HTERT RPE-1 (cell line): ENCODE results near the gene HS6ST3.

Experiments used
- in situ Hi-C: fragments of 300-500 bp; cut with MboI; formaldehyde crosslinking; loops from 4 replicates; pipeline ENCODE4 v1.14.3; 2020; ENCODE audit warnings: low sequenced_read_pairs

HS6ST3 gene

GRCh38 chr13:96198038-96198437, 108.1 kb downstream of the HS6ST3 start:
- in situ Hi-C loops = no loop called here

GRCh38 chr13:96199315-96199714, 109.4 kb downstream of the HS6ST3 start:
- in situ Hi-C loops = no loop called here

- in situ Hi-C loops = no loop called here
Observed at GRCh38 chr13:96200810-96201209, 110.9 kb downstream of the HS6ST3 start.

GRCh38 chr13:96202315-96202714, 112.4 kb downstream of the HS6ST3 start:
- in situ Hi-C loops = no loop called here

GRCh38 chr13:96203471-96203870, 113.6 kb downstream of the HS6ST3 start:
- in situ Hi-C loops = no loop called here

GRCh38 chr13:96214824-96215445, 125.0 kb downstream of the HS6ST3 start:
- in situ Hi-C loops = no loop called here

GRCh38 chr13:96216543-96216942, 126.6 kb downstream of the HS6ST3 start:
- in situ Hi-C loops = no loop called here

GRCh38 chr13:96218475-96218874, 128.6 kb downstream of the HS6ST3 start:
- in situ Hi-C loops = no loop called here

GRCh38 chr13:96221471-96221870, 131.6 kb downstream of the HS6ST3 start:
- in situ Hi-C loops = no loop called here

GRCh38 chr13:96223231-96223630, 133.3 kb downstream of the HS6ST3 start:
- in situ Hi-C loops = no loop called here

- in situ Hi-C loops = no loop called here
Observed at GRCh38 chr13:96229356-96229755, 139.4 kb downstream of the HS6ST3 start.

- in situ Hi-C loops = no loop called here
Observed at GRCh38 chr13:96238241-96238640, 148.3 kb downstream of the HS6ST3 start.

GRCh38 chr13:96238861-96239260, 149.0 kb downstream of the HS6ST3 start:
- in situ Hi-C loops = no loop called here

- in situ Hi-C loops = no loop called here
Observed at GRCh38 chr13:96243376-96243775, 153.5 kb downstream of the HS6ST3 start.

GRCh38 chr13:96248103-96248502, 158.2 kb downstream of the HS6ST3 start:
- in situ Hi-C loops = no loop called here

- in situ Hi-C loops = no loop called here
Observed at GRCh38 chr13:96248996-96249395, 159.1 kb downstream of the HS6ST3 start.

- in situ Hi-C loops = no loop called here
Observed at GRCh38 chr13:96252903-96253302, 163.0 kb downstream of the HS6ST3 start.

GRCh38 chr13:96273196-96273595, 183.3 kb downstream of the HS6ST3 start:
- in situ Hi-C loops = no loop called here

GRCh38 chr13:96274046-96274445, 184.1 kb downstream of the HS6ST3 start:
- in situ Hi-C loops = no loop called here

- in situ Hi-C loops = no loop called here
Observed at GRCh38 chr13:96279904-96280303, 190.0 kb downstream of the HS6ST3 start.

GRCh38 chr13:96284971-96285370, 195.1 kb downstream of the HS6ST3 start:
- in situ Hi-C loops = no loop called here

GRCh38 chr13:96285729-96286128, 195.8 kb downstream of the HS6ST3 start:
- in situ Hi-C loops = no loop called here
